RWPE1 (cell line): Measurements from ENCODE around the gene ERN1.
A peak's percentile ranks its signal among the peaks of the same experiment; 100 is the strongest.

Experiments used
- CTCF ChIA-PET: fragments of 350-600 bp; sonication (Branson Sonifier 250); formaldehyde crosslinking; extraction: SDS; loops from one replicate; lab custom pipeline; 2021; lab: Yijun Ruan, JAX
- POLR2A ChIA-PET: fragments of 400-600 bp; formaldehyde crosslinking; extraction: SDS; loops from one replicate; lab custom pipeline; 2020; ENCODE audit warnings: antibody characterized with exemption; ENCODE audit not compliant: low non-redundant PET; lab: Yijun Ruan, JAX
- DNase-seq: peaks from one replicate; pipeline ENCODE4 v3.0.0; 2012; ENCODE audit warnings: low spot score
- H3K27ac ChIP-seq: fragments of 450-650 bp; 2 replicates; pipeline ENCODE4 v1.5.1; 2017
- TF ChIP-seq, protein P1 (sequence below): fragments of 450-650 bp; conservative IDR thresholded peaks from 2 replicates; pipeline ENCODE4 v1.5.1; 2017; ENCODE audit warnings: low read depth, mild to moderate bottlenecking

The ERN1 gene

DNA sequence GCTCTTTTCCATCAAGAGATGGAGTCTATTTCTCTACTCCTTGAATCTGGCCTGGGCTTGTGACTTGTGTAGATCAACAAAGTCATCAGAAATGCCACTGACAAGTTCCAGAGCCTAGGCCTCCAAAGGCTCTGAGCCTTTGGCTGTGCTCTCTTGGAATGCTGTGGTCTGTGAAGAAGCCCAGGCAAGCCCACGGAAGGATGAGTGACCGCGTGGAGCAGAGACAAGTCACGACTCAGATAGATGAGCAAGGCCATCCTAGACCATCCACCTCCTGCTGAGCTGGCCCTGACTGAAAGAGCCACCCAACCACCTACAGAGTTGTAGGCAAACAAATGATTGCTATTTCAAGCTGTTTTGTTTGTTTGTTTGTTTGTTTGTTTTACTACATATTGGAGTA is 97.9 kb downstream of the ERN1 start:
- DNase-seq: no peak
- TF ChIP-seq, protein P1, sequence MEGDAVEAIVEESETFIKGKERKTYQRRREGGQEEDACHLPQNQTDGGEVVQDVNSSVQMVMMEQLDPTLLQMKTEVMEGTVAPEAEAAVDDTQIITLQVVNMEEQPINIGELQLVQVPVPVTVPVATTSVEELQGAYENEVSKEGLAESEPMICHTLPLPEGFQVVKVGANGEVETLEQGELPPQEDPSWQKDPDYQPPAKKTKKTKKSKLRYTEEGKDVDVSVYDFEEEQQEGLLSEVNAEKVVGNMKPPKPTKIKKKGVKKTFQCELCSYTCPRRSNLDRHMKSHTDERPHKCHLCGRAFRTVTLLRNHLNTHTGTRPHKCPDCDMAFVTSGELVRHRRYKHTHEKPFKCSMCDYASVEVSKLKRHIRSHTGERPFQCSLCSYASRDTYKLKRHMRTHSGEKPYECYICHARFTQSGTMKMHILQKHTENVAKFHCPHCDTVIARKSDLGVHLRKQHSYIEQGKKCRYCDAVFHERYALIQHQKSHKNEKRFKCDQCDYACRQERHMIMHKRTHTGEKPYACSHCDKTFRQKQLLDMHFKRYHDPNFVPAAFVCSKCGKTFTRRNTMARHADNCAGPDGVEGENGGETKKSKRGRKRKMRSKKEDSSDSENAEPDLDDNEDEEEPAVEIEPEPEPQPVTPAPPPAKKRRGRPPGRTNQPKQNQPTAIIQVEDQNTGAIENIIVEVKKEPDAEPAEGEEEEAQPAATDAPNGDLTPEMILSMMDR: no peak
- ChIA-PET CTCF (interaction anchor here (0.6 kb wide), 1 partner anchor 1304 kb away, joined by 4 read pairs; no protein-coding TSS in a partner anchor), POLR2A (no interaction called here)
- no peak overlapping the region for H3K27ac ChIP-seq

DNA sequence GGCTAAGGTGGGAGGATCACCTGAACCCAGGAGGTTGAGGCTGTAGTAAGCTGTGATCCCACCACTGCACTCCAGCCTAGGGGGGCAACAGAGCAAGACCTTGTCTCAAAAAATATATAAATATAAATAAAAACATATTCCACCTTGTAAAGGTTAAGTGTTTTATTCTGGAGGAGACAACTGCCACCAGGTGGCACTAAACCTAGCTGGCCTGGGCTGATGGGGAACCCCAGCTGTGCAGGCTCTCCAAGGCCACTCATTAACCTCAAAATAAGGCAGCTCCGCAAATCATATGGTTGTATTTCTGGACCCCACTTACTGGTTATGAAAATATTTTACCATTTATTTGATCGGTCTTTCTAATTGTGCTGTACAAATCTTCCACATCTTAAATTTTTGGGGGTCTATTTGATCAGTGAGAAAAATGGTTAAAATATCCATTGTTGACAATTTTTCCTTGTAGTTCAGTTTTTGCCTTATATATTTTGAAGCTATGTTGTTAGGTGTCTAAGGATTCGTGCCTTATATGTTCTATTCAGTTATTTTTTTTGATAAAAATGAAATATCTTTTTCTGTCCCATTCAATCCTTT is 101.0 kb downstream of the ERN1 start:
- ChIA-PET POLR2A (no interaction called here), CTCF (interaction anchor here (0.6 to 7.2 kb wide), 17 partner anchors 9 to 486 kb away, joined by 3 to 103 read pairs (median 4); partner anchors contain the start of genes ERN1 and ICAM2)
- no peak overlapping the region for H3K27ac ChIP-seq
- DNase-seq: peak; percentile 74
- TF ChIP-seq, protein P1: peak; percentile 87

DNA sequence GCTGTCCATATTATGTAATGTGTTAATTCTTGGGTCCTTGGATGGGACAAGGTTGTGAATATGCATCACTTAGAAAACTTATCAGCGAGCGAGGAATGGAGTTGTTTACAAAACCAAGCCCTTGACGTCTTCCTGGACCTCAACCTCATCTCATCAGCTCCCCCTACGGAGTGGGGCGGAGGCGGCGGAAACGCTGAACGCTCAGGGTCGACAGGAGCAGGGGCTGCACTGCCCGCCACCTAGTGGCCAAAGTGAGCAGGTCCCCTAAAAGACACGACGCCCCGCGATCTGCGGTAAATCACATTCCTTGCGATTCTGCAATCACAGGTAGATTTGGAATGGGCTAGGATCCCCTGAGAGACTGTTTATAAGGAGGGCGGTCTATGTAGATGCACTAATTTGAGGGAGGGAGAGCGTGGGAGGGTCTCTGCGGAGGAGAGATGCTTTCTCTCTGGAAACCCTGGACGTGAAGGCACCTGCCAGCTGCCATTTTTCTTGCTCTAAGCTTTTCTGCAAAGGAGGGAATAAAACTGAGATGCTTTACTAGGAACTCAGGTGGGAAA is 104.1 kb downstream of the ERN1 start:
- no peak overlapping the region for H3K27ac ChIP-seq
- CTCF ChIA-PET: interaction anchor here (0.6 to 7.2 kb wide), 13 partner anchors 9 to 572 kb away, joined by 3 to 103 read pairs (median 3); partner anchors contain the start of gene ERN1
- TF ChIP-seq, protein P1: peak; percentile 97
- peak; percentile 44 for DNase-seq
- POLR2A ChIA-PET: no interaction called here

DNA sequence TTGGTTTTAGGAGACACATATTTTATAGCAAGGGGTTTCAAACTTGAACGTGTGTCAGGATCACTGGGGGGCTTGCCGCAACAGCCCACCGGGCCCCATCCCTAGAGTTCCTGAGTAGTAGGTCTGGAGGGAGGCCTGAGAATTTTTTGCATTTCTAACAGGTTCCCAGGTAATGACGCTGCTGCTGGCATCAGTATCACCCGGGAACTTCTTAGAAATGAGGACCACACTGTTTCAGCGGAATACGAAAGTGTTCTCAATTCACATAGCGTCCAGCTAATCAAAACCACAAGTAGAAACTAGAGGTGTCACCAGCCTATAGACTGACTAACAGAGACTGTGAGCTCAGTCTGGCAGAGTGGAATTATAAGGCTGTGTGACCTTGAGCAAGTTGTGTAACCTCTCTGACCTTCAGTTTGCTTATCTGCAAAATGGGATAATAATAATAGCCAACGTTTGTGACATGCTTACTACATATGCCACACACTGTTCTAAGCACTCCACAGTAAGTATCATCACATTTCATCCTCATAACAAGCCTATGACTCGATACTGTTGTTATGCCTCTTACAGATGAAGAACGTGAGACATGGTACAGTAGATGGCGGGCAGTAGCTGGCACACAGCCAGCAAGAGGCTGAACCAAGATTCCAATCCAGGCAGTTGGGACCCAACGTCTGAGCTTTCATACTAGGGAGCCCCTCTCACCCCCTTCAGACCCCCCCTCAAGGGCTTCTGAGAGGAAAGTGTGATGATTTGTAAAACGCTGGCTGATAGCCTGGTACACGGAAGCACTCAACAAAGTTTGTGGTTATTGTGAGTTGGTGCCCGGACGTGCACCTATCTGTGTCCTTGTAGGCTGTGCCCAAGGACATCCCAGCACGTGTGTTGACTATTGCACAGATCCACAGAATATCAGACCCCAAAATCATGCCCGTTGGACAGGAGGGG is 104.9 kb downstream of the ERN1 start:
- TF ChIP-seq, protein P1: no peak
- H3K27ac ChIP-seq: no peak overlapping the region
- DNase-seq: no peak
- ChIA-PET CTCF (interaction anchor here (0.6 to 7.2 kb wide), 10 partner anchors 8 to 138 kb away, joined by 3 to 103 read pairs (median 3); partner anchors contain the start of gene ERN1), POLR2A (no interaction called here)

DNA sequence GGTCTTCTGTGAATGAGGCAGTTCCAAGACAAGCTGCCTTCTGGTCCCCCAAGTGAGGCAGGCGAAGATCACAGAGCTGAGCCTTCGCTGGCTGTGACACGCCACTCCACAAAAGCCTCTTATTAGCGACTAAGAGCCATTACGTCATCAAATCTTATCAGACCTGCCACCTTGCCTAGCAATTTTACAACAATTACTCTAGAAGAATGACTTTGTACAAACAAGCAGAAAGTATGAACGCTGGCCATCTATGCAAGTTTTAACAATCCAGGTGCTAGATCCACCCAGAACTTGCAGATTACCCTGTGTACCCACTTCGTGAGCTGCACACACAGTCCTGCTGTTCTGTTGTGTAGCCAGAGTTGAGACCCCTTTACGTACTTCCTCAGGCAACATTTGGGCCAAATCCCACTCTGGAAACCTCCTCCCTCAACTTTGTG is 105.7 kb downstream of the ERN1 start:
- TF ChIP-seq, protein P1: no peak
- H3K27ac ChIP-seq: no peak overlapping the region
- POLR2A ChIA-PET: no interaction called here
- no peak for DNase-seq
- CTCF ChIA-PET: interaction anchor here (0.7 to 2.0 kb wide), 3 partner anchors 11 to 105 kb away, joined by 5 to 8 read pairs (median 5); no protein-coding TSS in a partner anchor
